ENCODE measurements around the gene CCDC40. TPM values are rescaled to one million over a fixed set of nuclear protein-coding genes. Genes with fewer than 3 reads are reported as not detected.

The CCDC40 gene
- total RNA-seq, 1 donor from 2014 or later = 0.37 TPM

DNA sequence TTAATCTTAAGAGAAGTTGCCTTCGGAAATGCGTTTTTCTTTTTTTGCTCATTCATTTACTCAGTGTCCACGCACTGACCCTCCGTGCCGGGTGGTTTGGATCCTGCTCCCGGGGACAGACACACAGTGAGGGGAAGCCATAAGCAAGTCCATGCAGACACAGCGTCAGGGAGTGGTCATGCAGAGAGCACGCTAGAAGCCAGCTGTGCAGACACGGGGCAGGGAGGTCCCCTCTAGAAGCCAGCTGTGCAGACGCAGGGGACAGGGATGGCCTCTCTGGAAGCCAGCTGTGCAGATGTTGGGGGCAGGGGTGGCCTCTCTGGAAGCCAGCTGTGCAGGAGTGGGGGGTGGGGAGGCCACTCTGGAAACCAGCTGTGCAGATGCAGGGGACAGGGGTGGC, 69.7 kb downstream of the CCDC40 start:
- H3K4me3 Mint-ChIP-seq = no peak overlapping the region
- intact Hi-C loops (cut with micrococcal nuclease) = no loop called here
- no peak overlapping the region for H3K27ac Mint-ChIP-seq
- no peaks in the 10 kb centered on the region for H3K9me3 Mint-ChIP-seq
- no peaks in the 10 kb centered on the region for H3K36me3 Mint-ChIP-seq (ENCODE audit: low read depth)
- peaks cover 2% of the 10 kb centered on the region for H3K27me3 Mint-ChIP-seq
- peaks cover 9% of the 10 kb centered on the region for H3K4me1 Mint-ChIP-seq
- no peak for DNase-seq

DNA sequence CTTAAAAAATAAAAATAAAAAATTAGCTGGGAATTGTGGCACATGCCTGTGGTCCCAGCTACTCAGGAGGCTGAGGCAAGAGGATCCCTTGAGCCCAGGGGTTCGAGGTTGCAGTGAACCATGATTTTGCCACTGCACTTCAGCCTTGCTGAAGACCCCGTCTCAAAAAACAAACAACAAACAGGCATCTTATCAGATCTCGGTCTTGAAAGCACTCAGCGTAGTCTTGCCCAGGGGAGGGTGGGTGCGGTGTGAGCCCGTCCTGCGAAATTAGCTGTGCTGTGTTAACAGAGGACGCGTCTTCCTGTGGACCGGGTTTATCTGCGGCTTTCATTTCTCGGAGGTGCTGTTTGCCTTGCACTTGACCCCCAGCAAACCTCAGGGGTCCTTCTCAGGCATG, 70.3 kb downstream of the CCDC40 start:
- Mint-ChIP-seq H3K9me3 (no peaks in the 10 kb centered on the region), H3K27me3 (peaks cover 2% of the 10 kb centered on the region), H3K27ac (no peak overlapping the region), H3K4me3 (no peak overlapping the region), H3K36me3 (ENCODE audit: low read depth) (no peaks in the 10 kb centered on the region), H3K4me1 (peaks cover 9% of the 10 kb centered on the region)
- no peak for DNase-seq
- intact Hi-C loops (cut with micrococcal nuclease) = no loop called here

DNA sequence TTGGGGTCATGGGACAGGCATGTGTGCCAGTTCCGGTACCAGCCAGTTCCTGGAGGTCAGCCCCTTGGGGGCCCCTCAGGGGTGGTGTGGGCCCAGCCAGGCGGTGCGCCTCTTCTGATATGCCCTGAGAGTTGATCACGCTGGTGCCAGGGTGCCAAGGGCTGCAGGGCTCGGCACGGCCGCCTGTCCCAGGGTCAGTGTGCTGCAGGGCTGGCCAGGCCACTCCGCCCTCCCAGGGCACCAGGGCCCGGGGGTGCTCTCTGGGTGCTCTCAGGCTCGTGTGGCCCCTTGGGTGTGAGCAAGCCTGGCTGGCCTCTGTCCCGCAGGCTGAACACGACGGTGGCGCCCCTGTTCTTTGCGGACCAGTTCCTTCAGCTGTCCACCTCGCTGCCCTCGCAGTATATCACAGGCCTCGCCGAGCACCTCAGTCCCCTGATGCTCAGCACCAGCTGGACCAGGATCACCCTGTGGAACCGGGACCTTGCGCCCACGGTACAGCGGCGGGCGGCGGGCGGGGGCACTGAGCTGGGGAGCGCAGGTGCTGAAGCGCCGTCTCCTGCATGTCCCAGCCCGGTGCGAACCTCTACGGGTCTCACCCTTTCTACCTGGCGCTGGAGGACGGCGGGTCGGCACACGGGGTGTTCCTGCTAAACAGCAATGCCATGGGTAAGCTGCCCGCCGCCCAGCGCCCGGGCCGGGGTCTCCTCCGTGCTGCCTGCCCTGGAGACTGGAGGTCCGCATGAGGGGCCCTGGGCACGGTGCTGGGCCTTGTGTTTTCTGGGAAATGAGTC, 71.0 kb downstream of the CCDC40 start:
- Mint-ChIP-seq H3K4me3 (no peak overlapping the region), H3K9me3 (no peaks in the 10 kb centered on the region), H3K27me3 (peaks cover 2% of the 10 kb centered on the region), H3K36me3 (ENCODE audit: low read depth) (no peaks in the 10 kb centered on the region), H3K4me1 (peaks cover 4% of the 10 kb centered on the region), H3K27ac (no peak overlapping the region)
- intact Hi-C loops (cut with micrococcal nuclease) = no loop called here
- no peak for DNase-seq

DNA sequence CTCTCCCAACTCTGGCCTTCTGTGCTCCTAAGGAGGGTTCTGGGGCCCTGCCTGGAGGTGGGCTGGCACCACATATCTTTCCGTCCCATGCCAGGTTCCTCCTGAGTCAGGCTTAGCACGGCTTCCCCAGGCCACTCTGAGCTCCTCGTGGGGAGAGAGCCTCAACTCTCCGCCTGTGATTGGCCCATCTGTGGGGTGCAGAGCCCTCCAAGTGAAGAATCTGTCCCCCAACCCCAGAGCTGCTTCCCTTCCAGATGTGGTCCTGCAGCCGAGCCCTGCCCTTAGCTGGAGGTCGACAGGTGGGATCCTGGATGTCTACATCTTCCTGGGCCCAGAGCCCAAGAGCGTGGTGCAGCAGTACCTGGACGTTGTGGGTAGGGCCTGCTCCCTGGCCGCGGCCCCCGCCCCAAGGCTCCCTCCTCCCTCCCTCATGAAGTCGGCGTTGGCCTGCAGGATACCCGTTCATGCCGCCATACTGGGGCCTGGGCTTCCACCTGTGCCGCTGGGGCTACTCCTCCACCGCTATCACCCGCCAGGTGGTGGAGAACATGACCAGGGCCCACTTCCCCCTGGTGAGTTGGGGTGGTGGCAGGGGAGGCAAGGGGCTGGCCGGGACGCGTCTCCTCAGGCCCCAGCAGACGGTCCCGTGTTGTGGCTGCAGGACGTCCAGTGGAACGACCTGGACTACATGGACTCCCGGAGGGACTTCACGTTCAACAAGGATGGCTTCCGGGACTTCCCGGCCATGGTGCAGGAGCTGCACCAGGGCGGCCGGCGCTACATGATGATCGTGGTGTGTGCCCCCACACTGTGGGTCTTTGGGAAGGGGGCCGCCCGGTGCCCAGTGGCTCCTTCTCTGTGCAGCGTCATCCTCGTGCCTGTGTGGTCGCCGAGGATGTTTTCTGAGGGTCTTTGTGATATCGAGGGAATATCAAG, 71.9 kb downstream of the CCDC40 start:
- Mint-ChIP-seq H3K27ac (no peak overlapping the region), H3K4me3 (no peak overlapping the region), H3K9me3 (no peaks in the 10 kb centered on the region), H3K27me3 (peaks cover under 1% of the 10 kb centered on the region), H3K4me1 (peaks cover 1% of the 10 kb centered on the region), H3K36me3 (ENCODE audit: low read depth) (no peaks in the 10 kb centered on the region)
- intact Hi-C loops (cut with micrococcal nuclease) = no loop called here
- no peak for DNase-seq

DNA sequence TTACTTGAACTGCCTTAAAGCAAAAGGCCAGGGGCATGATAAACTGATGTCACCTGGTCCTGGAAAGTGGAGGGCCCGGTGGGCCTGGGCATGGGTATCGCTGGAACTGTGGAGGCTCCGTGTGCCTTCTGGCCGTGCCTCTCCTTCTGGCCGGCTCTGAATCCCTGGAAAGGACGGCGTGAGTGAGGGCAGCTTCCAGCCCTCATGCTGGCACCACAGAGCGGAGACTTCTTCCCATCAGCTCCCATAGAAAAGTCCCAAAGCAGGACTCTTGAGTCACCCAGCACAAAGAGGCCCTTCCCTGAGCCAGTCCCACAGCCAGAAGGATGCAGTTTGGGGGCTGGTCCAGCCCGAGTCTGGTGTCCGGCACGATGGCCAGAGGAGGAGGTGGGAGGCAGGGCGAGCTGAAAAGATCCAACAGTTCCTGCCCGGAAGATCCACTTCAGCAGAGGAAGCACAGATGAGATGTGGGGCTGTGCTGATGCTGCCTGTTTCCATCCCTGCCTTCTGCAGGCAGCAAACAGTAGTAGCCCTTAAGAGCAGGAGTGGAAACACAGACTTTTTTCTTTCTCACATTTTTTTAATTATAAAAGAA, 72.7 kb downstream of the CCDC40 start:
- H3K36me3 Mint-ChIP-seq (ENCODE audit: low read depth) = no peaks in the 10 kb centered on the region
- intact Hi-C loops (cut with micrococcal nuclease) = no loop called here
- no peaks in the 10 kb centered on the region for H3K9me3 Mint-ChIP-seq

DNA sequence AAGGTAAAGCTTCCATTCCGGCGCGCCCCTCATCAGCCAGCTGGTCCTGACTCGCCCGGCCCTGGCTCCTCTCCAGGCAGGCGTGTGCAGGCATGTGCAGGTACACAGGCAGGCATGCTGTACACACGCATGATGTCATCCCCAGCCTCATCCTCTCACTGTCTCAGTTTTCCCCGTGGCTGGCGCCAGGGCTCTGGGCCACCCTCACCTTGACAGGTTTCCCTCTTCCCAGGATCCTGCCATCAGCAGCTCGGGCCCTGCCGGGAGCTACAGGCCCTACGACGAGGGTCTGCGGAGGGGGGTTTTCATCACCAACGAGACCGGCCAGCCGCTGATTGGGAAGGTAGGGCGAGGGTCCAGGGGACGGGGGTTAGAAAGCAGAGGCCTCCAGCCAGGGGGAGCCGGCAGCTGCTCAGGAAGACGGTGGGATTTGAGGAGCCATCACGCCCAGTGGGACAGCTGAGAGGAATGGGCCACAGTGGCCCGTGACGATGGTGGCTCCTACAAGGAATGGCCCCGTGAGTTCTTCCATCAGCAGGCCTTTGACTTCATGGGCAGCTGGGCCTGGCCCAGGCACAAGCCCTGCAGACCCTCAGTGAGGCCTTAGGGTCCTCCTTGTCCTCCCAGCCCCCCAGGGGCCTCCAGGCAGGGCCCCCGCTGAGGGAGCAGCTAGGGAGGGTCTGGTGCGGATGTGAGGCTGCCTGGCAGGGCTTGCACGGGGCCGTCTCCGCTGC, 73.4 kb downstream of the CCDC40 start:
- intact Hi-C loops (cut with micrococcal nuclease) = no loop called here
- Mint-ChIP-seq H3K9me3 (no peaks in the 10 kb centered on the region), H3K27ac (no peak overlapping the region), H3K36me3 (ENCODE audit: low read depth) (no peaks in the 10 kb centered on the region), H3K4me3 (no peak overlapping the region), H3K27me3 (peaks cover 2% of the 10 kb centered on the region), H3K4me1 (peaks cover 1% of the 10 kb centered on the region)
- no peak for DNase-seq

More for the DNA sequence above, 72.7 kb downstream of the CCDC40 start:
- H3K4me1 Mint-ChIP-seq = no peaks in the 10 kb centered on the region
- no peak overlapping the region for H3K27ac Mint-ChIP-seq
- no peak for DNase-seq
- no peak overlapping the region for H3K4me3 Mint-ChIP-seq
- H3K27me3 Mint-ChIP-seq = no peaks in the 10 kb centered on the region

DNA sequence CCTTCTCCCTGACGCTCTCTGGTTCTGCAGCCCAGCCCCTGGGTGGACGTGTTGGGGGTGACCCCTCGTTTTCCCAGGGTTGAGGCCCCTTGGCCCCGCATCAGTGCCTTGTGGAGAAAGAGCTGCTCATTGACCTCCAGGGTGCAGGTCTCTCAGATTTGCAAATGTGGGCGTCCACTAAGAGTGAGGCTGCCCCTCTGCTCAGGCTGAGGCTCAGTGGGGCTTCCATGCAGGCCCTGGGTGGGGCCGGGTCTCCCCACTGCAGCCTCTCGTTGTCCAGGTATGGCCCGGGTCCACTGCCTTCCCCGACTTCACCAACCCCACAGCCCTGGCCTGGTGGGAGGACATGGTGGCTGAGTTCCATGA, 74.0 kb downstream of the CCDC40 start:
- no peaks in the 10 kb centered on the region for H3K9me3 Mint-ChIP-seq
- intact Hi-C loops (cut with micrococcal nuclease) = no loop called here
- H3K4me3 Mint-ChIP-seq = no peak overlapping the region
- H3K36me3 Mint-ChIP-seq (ENCODE audit: low read depth) = no peaks in the 10 kb centered on the region
- no peak for DNase-seq
- H3K27me3 Mint-ChIP-seq = peaks cover 2% of the 10 kb centered on the region
- no peak overlapping the region for H3K27ac Mint-ChIP-seq
- H3K4me1 Mint-ChIP-seq = peaks cover 1% of the 10 kb centered on the region

DNA sequence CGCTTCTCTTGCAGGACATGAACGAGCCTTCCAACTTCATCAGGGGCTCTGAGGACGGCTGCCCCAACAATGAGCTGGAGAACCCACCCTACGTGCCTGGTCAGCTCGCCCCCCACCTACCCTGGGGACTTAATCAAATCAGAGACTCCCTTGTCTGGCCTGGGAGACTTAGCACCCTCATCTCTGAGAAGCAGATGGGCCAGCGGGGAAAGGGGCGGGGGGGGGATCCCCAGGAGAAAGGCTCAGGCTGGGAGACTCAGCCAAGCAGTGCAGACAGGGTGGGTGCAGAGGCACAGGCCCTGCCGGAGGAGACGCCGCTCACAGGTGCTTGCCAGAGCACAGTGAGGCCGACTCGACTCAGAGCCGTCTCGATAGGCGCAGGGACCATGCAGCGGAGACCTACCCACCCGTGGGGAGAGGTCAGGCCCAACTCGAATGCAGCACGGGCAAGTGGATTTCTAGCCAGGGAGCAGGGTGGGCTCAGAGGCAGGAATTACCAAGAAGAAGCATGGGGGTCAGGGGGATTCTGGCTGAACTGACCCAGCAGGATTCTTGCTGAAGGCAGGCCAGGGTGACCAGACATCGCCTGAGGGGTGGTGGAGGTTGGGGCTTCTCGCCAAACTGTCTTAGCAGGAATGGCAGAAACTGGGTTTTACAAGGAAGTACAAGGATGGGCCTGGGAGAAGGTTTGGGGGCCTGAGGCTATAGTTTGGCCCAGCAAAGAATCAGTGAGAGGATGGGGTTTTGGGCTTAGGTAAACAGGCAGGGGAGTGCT, 74.7 kb downstream of the CCDC40 start:
- peaks cover 2% of the 10 kb centered on the region for H3K27me3 Mint-ChIP-seq
- no peaks in the 10 kb centered on the region for H3K9me3 Mint-ChIP-seq
- H3K4me3 Mint-ChIP-seq = no peak overlapping the region
- intact Hi-C loops (cut with micrococcal nuclease) = no loop called here
- peaks cover 1% of the 10 kb centered on the region for H3K4me1 Mint-ChIP-seq
- no peaks in the 10 kb centered on the region for H3K36me3 Mint-ChIP-seq (ENCODE audit: low read depth)
- H3K27ac Mint-ChIP-seq = no peak overlapping the region
- DNase-seq = no peak

DNA sequence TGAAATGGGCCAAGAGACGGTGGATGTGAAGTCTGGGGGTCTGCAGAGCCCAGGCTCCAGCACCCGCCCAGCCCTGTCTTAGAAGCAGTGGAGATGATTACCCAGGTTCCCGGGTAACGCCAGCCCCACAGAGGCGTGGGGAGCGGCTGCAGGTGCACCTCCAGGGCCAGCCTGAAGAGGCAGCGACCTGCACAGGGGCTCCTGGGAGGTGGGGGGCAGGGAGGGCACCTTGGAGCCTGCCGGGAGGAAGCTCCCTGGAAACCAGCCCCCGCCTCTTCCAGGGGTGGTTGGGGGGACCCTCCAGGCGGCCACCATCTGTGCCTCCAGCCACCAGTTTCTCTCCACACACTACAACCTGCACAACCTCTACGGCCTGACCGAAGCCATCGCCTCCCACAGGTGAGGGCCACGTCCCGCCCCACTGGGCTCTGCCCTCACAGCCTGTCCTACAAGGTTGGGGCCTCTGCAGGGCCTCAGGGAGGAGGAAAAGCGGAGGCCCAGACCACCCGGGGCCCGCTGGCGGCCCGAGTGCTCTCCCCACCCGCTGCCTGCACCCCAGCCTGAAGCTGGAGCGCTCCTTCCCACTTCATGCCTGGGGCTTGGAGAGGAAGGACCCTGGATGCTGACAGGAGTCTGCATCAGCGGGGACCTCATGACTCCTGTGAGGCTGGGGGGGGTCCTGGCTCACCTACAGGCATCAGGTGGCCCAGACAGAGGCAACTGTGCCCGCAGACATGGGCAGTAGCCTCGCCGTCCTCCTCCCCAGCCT, 75.4 kb downstream of the CCDC40 start:
- H3K4me1 Mint-ChIP-seq = peaks cover 1% of the 10 kb centered on the region
- no peak overlapping the region for H3K4me3 Mint-ChIP-seq
- H3K36me3 Mint-ChIP-seq (ENCODE audit: low read depth) = no peaks in the 10 kb centered on the region
- H3K27me3 Mint-ChIP-seq = peaks cover 2% of the 10 kb centered on the region
- intact Hi-C loops (cut with micrococcal nuclease) = no loop called here
- no peak for DNase-seq
- no peaks in the 10 kb centered on the region for H3K9me3 Mint-ChIP-seq
- H3K27ac Mint-ChIP-seq = no peak overlapping the region

DNA sequence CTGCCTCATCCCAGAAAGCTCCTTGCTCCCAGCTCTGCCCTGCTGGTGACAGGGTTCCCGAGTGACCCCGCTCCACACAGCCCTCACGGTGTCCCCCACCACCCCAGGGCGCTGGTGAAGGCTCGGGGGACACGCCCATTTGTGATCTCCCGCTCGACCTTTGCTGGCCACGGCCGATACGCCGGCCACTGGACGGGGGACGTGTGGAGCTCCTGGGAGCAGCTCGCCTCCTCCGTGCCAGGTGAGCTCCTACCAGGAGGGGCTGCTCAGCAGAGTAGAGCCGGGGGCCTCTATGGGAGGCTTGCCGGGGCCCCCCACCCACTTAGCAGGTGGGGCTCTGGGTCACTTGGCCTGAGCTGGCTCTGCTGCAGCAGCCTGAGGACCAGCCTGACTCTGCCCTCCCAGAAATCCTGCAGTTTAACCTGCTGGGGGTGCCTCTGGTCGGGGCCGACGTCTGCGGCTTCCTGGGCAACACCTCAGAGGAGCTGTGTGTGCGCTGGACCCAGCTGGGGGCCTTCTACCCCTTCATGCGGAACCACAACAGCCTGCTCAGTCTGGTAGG, 76.1 kb downstream of the CCDC40 start:
- no peaks in the 10 kb centered on the region for H3K9me3 Mint-ChIP-seq
- DNase-seq = no peak
- H3K27ac Mint-ChIP-seq = no peak overlapping the region
- no peak overlapping the region for H3K4me3 Mint-ChIP-seq
- intact Hi-C loops (cut with micrococcal nuclease) = no loop called here
- peaks cover 1% of the 10 kb centered on the region for H3K4me1 Mint-ChIP-seq
- no peaks in the 10 kb centered on the region for H3K36me3 Mint-ChIP-seq (ENCODE audit: low read depth)
- peaks cover 2% of the 10 kb centered on the region for H3K27me3 Mint-ChIP-seq

DNA sequence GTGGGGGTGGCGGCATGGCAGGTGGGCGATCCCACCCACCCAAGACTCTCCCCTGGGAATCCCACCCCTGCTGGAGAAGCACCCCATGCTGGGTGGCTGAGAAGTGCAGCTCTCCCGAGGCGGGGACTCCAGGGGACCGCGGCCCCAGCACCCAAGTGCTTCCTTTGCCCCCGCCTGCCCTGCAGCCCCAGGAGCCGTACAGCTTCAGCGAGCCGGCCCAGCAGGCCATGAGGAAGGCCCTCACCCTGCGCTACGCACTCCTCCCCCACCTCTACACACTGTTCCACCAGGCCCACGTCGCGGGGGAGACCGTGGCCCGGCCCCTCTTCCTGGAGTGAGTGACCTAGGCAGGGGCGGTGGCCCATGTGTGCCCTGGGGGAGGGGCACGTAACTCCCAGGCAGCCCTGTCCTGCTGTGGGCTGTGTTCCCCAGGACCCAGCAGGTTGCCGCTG, 76.6 kb downstream of the CCDC40 start:
- Mint-ChIP-seq H3K4me1 (peaks cover 1% of the 10 kb centered on the region), H3K4me3 (no peak overlapping the region), H3K27me3 (peaks cover 2% of the 10 kb centered on the region), H3K27ac (no peak overlapping the region), H3K36me3 (ENCODE audit: low read depth) (no peaks in the 10 kb centered on the region), H3K9me3 (no peaks in the 10 kb centered on the region)
- intact Hi-C loops (cut with micrococcal nuclease) = no loop called here
- no peak for DNase-seq

DNA sequence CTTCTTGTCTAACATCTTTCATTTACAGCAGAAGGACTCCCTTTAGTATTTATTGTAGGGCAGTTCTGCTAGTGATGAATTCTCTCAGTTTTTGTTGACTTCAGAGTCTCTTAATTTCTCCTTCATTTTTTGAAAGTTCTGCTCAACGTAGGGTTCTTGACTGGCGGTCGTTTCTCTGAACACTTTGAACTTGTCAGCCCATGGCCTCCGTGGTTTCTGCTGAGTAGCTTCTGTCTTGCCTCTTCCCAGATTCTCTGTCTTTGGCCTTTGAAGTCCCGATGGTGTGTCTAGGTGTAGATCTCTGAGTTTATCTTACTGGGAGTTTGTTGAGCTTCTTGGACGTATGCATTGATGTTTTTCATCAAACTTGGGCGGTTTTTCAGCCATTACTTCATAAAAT, 78.3 kb downstream of the CCDC40 start:
- Mint-ChIP-seq H3K36me3 (ENCODE audit: low read depth) (no peaks in the 10 kb centered on the region), H3K4me1 (peaks cover 1% of the 10 kb centered on the region), H3K9me3 (no peaks in the 10 kb centered on the region), H3K27ac (no peak overlapping the region), H3K4me3 (no peak overlapping the region), H3K27me3 (peaks cover 2% of the 10 kb centered on the region)
- intact Hi-C loops (cut with micrococcal nuclease) = no loop called here
- no peak for DNase-seq
